GM21526 (cell line): ENCODE data around the gene ABLIM3.
"Not testable (repeated sequence)": the region's sequence is repeated elsewhere in the genome, so short reads cannot be mapped to it uniquely, and the experiment has no call there.

Source experiments
- ATAC-seq: cut with Tn5 transposase; IDR thresholded peaks from one replicate; pipeline ENCODE4 v1.9.1; 2021; ENCODE audit warnings: moderate library complexity; ENCODE audit not compliant: unreplicated experiment, low FRiP score

The ABLIM3 gene

GRCh38 chr5:149185067-149185466 lies 43.8 kb downstream of the ABLIM3 start:
- no peak for ATAC-seq

- ATAC-seq: no peak
Measured at GRCh38 chr5:149186506-149186905, 45.2 kb downstream of the ABLIM3 start.

DNA sequence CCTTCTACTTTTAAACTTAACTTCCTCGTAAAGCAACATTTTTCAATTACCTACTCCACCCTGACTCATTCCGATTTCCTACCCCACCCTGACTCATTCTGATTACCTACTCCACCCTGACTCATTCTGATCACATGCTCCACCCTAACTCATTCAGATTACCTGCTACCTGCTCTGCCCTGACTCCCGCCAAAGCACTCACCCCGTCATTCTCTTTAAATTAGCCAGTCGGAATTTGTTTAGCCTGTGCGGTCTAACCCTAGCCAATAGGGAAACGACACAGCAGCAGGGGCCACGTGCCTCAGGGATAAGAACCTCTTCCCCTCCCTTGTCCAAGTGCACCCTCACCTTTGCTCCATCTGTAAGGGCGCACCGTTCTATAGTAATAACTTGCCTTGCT lies 46.3 kb downstream of the ABLIM3 start:
- not testable (repeated sequence) for ATAC-seq

GRCh38 chr5:149188383-149188782 lies 47.1 kb downstream of the ABLIM3 start:
- ATAC-seq: no peak

DNA sequence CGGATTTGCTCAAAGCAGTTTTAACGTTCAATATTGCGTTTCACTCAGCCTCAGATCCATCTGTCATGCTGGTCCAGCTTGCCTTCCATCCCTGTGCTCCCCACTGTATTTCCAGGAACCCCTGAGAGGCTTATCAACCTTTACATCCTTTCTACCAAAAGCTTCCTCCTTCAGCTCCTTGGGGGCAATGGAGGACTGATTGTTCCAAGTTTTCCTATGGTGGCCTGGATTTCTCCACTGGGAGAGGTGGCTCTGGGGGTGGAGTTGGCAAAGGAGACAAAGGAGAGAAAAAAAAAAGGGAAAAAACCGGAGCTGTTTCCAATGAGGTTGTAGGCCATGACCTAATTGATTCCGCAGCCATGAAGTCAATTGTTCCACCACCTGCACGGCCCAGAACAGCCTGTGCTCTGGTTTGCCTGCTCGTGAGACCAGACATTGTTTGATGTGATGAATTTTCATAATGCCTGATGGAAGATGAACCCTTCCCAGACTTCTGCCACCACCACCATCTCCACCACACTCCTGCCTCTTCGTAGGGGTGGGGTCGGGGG lies 54.1 kb downstream of the ABLIM3 start:
- ATAC-seq: no peak

- ATAC-seq: no peak
Measured at GRCh38 chr5:149195962-149196361, 54.7 kb downstream of the ABLIM3 start.

- ATAC-seq: no peak
Measured at GRCh38 chr5:149198148-149198547, 56.9 kb downstream of the ABLIM3 start.

GRCh38 chr5:149200355-149200754 lies 59.1 kb downstream of the ABLIM3 start:
- ATAC-seq: no peak

DNA sequence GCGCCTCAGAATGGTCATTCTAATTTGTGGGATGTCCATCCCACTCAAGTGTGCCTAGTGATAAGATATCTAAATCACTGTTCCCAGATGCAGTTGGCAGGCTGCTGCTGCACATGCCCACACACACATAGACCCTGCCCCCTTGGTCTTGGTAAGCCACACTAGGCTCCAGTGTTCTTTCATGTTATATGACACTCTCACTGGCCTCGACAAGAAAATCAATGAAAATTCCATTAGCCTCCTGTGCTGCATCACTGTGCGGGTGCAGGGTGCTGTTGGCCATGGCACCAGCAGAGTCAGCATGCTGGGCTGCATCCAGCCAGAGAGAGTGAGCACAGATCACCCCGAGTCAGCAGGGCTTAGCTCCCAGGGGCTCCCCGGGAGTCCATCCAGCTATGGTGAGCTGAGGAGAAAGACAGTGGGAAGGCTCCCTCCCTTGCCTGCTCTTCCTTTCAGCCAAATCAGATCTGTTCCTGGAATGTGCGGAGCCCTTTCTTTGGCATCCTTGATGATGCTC lies 59.9 kb downstream of the ABLIM3 start:
- ATAC-seq: no peak

DNA sequence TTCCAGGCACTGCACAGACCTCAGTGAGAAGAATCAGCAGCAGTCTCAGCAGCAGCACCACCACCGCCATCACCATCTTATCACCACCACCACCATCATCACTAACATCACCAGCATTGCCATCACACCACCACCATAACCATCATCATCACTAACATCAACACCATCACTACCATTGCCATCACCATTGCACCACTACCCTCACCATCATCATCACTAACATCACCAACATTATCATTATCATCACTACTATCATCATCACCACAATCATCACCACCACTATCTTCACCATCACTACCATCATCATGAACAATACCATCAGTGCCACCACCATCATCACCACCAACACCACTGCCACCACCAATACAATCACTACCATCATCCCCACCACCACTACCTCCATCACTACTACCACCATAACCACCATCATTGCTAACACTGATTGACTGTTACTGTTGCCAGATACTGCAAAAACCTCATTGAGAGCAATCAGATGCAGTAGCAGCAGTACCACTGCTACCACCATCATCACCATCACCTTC lies 61.7 kb downstream of the ABLIM3 start:
- no peak for ATAC-seq

GRCh38 chr5:149203921-149204441 lies 62.7 kb downstream of the ABLIM3 start:
- ATAC-seq: no peak

GRCh38 chr5:149205625-149206523 lies 64.6 kb downstream of the ABLIM3 start:
- no peak for ATAC-seq

GRCh38 chr5:149206524-149207141 lies 65.3 kb downstream of the ABLIM3 start:
- ATAC-seq: no peak

- ATAC-seq: no peak
Measured at GRCh38 chr5:149207831-149208230, 66.5 kb downstream of the ABLIM3 start.

DNA sequence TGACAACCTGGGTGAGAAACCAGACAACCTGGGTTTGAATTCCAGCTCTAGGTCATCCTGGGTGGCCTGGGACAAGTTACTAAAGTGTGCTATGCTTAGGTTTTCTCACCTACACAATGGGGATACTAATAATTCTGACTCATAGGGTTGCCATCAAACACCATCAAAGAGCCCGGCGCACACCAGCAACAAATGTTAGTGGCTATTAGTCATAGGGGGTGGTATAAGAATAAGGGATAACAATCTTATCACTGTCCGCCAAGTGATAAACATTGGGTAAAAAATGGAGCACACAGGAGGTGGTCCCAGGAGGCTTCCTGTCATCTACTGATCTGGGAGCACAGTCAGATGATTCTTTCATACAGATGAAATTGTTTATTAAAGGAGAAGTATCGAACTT lies 68.9 kb downstream of the ABLIM3 start:
- no peak for ATAC-seq

GRCh38 chr5:149210968-149211490 lies 69.7 kb downstream of the ABLIM3 start:
- no peak for ATAC-seq

GRCh38 chr5:149211566-149211965 lies 70.3 kb downstream of the ABLIM3 start:
- no peak for ATAC-seq

- ATAC-seq: no peak
Measured at GRCh38 chr5:149212198-149212951, 71.1 kb downstream of the ABLIM3 start.

DNA sequence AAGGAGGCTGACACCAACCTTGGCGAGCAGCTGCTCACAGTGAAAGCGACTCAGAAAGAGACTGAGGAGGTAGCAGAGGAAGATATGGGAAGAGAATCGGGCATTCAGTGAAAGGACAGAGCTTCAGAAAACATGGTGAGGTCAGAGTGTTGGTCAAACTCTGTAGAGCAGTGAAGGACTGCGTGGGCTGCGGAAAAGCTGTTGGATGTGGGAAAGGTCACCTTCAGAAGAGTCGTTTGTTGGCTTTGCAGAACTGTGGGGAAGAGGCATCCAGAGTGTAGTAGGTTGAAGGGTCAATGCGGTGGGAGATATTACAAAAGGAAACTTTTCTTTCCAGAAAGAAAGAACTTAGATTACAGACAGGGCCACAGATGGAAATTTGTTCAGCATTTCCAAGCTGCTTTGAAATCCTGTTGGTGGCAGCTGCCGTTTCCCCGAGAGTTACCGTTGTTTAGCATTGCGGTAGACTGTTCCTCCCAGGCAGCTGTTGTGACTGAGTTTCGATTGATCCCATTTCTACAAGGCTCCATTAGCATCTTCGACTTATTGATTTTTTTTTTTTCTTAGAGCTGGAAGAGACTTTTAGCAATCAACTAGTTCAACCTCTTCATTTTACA lies 72.1 kb downstream of the ABLIM3 start:
- no peak for ATAC-seq
